PC-9 (cell line): Measurements from ENCODE around the gene GK.
"Not testable (repeated sequence)": the region's sequence is repeated elsewhere in the genome, so short reads cannot be mapped to it uniquely, and the experiment has no call there.

Experiments
- CTCF ChIP-seq: fragments of 200-600 bp; sonication (generic); conservative IDR thresholded peaks from 2 replicates; pipeline ENCODE4 v1.6.1; 2017; ENCODE audit warnings: mixed run types, antibody characterized with exemption, mild to moderate bottlenecking, moderate library complexity
- EZH2 ChIP-seq: fragments of 200-600 bp; sonication (generic); IDR thresholded peaks from 2 replicates; pipeline ENCODE4 v1.8.0; 2017; ENCODE audit warnings: antibody characterized with exemption, low read depth

DNA sequence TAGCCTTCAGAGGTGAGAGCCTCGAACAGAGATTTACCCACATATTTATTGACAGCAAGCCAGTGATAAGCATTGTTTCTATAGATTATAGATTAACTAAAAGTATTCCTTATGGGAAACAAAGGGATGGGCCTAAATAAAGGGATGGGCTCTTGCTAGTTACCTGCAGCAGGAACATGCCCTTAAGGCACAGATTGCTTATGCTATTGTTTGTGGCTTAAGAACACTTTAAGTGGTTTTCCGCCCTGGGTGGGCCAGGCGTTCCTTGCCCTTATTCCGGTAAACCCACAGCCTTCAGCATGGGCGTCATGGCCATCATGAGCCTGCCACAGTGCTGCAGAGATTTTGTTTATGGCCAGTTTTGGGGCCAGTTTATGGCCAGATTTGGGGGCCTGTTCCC lies 13.5 kb upstream of the GK start:
- TF ChIP-seq CTCF, EZH2: not testable (repeated sequence)
